Measurements from ENCODE around the gene FKBP14. TPM values are rescaled to one million over a fixed set of nuclear protein-coding genes. Genes with fewer than 3 reads are reported as not detected.
A peak's percentile ranks its signal among the peaks of the same experiment; 100 is the strongest.

The FKBP14 gene, protein sequence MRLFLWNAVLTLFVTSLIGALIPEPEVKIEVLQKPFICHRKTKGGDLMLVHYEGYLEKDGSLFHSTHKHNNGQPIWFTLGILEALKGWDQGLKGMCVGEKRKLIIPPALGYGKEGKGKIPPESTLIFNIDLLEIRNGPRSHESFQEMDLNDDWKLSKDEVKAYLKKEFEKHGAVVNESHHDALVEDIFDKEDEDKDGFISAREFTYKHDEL
- 4.4 TPM for total RNA-seq

DNA sequence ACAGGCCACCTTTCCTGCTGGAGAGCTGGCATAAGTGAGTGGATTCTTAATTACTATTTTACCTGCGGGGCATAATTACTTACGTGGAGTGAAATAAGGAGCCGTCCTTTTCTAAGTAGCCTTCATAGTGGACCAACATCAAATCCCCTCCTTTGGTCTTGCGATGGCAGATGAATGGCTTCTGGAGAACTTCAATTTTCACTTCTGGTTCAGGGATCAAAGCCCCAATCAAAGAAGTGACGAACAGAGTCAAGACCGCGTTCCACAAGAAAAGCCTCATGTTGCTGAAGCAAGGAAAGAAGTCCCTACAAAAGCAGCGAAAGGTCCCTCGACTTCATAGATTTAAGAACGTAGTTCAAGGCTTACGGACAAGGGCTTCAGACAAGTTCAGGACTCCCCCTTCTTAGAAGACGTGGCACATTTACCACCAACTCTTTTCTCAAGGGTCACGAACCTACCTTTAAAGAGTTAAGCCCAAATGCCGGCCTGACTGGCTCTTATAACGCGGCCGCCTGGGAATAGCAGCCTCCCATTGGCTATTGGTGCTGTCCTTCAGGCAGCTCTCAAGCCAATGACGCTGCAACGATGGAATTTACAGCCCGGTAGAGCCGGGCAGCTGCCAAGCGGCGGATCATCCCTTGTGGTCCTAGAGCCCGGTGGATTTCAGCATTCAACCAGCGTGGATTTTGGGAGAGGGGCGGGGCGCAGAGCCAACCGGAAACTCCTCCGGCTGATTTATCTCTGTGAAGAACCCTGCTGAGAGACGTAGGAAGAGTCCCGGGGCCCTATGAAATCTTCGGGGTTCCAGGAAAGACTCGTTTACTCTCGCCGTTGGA, at the start of gene FKBP14:
Gene FKBP14, minus strand, starts transcription at position 474 of the 836 bp plus-strand sequence. Its CDS starts 194 bp downstream, at position 280.
- peak; percentile 98 to 99 for DNase-seq (ENCODE audit: extremely low spot score in 2 of 2)
- H3K4me3 ChIP-seq: peak within 1 kb of the TSS; percentile 80 to 86
- no peaks in the 10 kb centered on the region for H3K9me3 ChIP-seq
- intact Hi-C loops (cut with DNase I): loop anchor here (10.0 kb wide), 1 partner anchor 108 kb away; the partner anchor contains the start of gene MTURN
- peaks cover 58% of the 10 kb centered on the region for H3K4me1 ChIP-seq
- H3K36me3 ChIP-seq: no peaks in the 10 kb centered on the region
- peak within 1 kb of the TSS; percentile 94 for H3K27ac ChIP-seq
- no peaks in the 10 kb centered on the region for H3K27me3 ChIP-seq
- no peak for TF ChIP-seq POLR2A (IDR thresholded peaks at IDR 0.05)
- TF ChIP-seq POLR2AphosphoS5 (IDR thresholded peaks at IDR 0.05; ENCODE audit: insufficient read depth in 1 of 2, low read depth in 1 of 2): peak; percentile 80 to 88
- TF ChIP-seq, protein P1, sequence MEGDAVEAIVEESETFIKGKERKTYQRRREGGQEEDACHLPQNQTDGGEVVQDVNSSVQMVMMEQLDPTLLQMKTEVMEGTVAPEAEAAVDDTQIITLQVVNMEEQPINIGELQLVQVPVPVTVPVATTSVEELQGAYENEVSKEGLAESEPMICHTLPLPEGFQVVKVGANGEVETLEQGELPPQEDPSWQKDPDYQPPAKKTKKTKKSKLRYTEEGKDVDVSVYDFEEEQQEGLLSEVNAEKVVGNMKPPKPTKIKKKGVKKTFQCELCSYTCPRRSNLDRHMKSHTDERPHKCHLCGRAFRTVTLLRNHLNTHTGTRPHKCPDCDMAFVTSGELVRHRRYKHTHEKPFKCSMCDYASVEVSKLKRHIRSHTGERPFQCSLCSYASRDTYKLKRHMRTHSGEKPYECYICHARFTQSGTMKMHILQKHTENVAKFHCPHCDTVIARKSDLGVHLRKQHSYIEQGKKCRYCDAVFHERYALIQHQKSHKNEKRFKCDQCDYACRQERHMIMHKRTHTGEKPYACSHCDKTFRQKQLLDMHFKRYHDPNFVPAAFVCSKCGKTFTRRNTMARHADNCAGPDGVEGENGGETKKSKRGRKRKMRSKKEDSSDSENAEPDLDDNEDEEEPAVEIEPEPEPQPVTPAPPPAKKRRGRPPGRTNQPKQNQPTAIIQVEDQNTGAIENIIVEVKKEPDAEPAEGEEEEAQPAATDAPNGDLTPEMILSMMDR (IDR thresholded peaks at IDR 0.05): no peak

DNA sequence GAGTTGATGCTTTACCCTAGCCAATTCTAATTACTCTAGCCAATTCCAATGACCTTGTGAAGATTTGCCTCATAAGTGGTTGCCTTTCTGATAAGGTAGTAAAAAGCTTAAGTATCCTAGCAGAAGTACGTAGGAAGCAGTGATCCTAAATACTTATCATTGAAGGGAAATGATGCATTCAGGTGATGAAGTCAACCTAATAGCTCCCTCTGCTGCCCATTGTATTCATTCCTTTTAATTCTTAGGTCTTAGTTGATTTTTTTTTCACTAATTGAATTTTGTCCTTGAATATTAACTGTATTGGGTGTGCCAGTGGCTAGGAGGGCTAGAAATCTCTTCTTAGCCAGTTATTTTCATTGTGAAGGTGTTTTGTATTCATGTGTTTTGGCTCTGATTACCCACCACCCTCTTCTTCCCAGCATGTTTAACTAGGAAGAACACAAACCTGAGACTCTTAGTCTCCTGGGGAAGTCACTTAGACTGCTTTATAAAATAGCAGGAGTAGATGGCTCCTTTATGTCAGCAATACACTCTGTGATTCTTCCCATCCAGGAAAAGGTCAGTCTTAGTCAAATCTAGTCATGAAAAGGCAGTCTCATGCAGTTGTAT, 48.0 kb upstream of the FKBP14 start:
- Histone ChIP-seq H3K27me3 (no peaks in the 10 kb centered on the region), H3K4me3 (no peak overlapping the region), H3K27ac (no peak overlapping the region), H3K9me3 (no peaks in the 10 kb centered on the region), H3K4me1 (no peaks in the 10 kb centered on the region), H3K36me3 (peaks cover 0 to 6% of the 10 kb centered on the region in 2 donors)
- TF ChIP-seq, protein P1 (IDR thresholded peaks at IDR 0.05): no peak
- TF ChIP-seq POLR2A (IDR thresholded peaks at IDR 0.05): no peak
- no peak for TF ChIP-seq POLR2AphosphoS5 (IDR thresholded peaks at IDR 0.05; ENCODE audit: insufficient read depth in 1 of 2, low read depth in 1 of 2)
- DNase-seq (ENCODE audit: extremely low spot score in 2 of 2): no peak
- intact Hi-C loops (cut with DNase I): no loop called here

DNA sequence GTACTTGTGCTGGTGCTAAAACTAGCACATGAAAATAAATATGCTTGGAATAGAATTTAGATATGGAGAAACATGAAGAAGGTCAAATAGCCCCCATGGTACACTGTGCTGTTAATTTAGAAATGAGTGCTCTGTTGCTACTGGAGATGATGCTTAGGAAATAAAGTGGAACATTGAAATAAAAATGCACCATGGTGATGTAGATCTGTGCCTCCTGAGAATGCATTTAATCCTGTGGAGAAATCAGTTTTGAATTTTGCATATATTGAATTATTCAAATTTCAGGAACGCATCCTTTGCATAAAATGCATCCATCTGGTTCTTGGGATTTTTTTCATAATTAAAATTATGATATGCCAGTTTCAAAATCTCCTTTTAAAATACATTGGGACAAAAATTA, 46.2 kb upstream of the FKBP14 start:
- no peaks in the 10 kb centered on the region for H3K36me3 ChIP-seq
- TF ChIP-seq, protein P1 (IDR thresholded peaks at IDR 0.05): no peak
- TF ChIP-seq POLR2AphosphoS5 (IDR thresholded peaks at IDR 0.05; ENCODE audit: insufficient read depth in 1 of 2, low read depth in 1 of 2) (no peak), POLR2A (IDR thresholded peaks at IDR 0.05) (no peak)
- DNase-seq (ENCODE audit: extremely low spot score in 2 of 2): no peak
- H3K27ac ChIP-seq: no peak overlapping the region
- H3K4me1 ChIP-seq: no peaks in the 10 kb centered on the region
- no peaks in the 10 kb centered on the region for H3K9me3 ChIP-seq
- intact Hi-C loops (cut with DNase I): no loop called here
- no peaks in the 10 kb centered on the region for H3K27me3 ChIP-seq
- H3K4me3 ChIP-seq: no peak overlapping the region

DNA sequence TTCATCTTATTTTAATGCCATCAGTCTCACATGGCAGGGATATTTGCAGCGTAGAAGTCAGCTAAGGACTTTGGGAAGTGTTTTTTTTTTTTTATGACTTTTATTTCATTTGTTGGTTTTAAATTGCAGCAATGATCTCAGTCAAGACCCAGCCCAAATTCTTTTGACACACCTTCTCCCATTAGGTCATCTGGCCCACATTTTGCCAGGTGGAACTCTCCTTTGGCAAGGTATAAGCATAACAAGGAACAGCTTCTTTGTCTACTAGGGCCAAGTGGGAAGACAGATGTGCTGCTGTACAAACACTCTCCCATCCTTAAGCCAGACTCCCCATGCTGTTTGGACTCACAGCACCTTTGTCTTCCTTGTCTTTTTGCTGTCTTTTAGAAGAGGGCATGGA, 43.5 kb upstream of the FKBP14 start:
- H3K4me1 ChIP-seq: no peaks in the 10 kb centered on the region
- intact Hi-C loops (cut with DNase I): no loop called here

More for the DNA sequence above, 43.5 kb upstream of the FKBP14 start:
- no peak for DNase-seq (ENCODE audit: extremely low spot score in 2 of 2)
- Histone ChIP-seq H3K36me3 (no peaks in the 10 kb centered on the region), H3K9me3 (no peaks in the 10 kb centered on the region), H3K27ac (no peak overlapping the region), H3K27me3 (no peaks in the 10 kb centered on the region), H3K4me3 (no peak overlapping the region)
- TF ChIP-seq POLR2AphosphoS5 (IDR thresholded peaks at IDR 0.05; ENCODE audit: insufficient read depth in 1 of 2, low read depth in 1 of 2) (no peak), POLR2A (IDR thresholded peaks at IDR 0.05) (no peak)
- TF ChIP-seq, protein P1 (IDR thresholded peaks at IDR 0.05): no peak
